Psoas muscle (tissue), 8 donors: Measurements from ENCODE around the gene FBXW12. TPM values are rescaled to one million over a fixed set of nuclear protein-coding genes. Genes with fewer than 3 reads are reported as not detected.

Experiments
- ATAC-seq, 4 donors: fragments of 200-7000 bp; cut with Tn5 transposase; one replicate each; pipeline ENCODE4 v1.9.1; 2020; ENCODE audit warnings: moderate library complexity in 3 of 4, mild to moderate bottlenecking in 2 of 4
- DNase-seq, 2 donors: peaks; one replicate each; pipeline ENCODE4 v3.0.0-alpha.2; 2020
- H3K27ac ChIP-seq: fragments of 200-600 bp; one replicate; pipeline ENCODE4 v1.8.0; 2022
- H3K27me3 ChIP-seq, 3 donors: fragments of 200-600 bp in 1 of 3; one replicate each; pipeline versions ENCODE4 v1.6.1 to v1.8.0; 2013 to 2022; ENCODE audit warnings: low read length in 2 of 3, mild to moderate bottlenecking in 2 of 3, moderate library complexity in 1 of 3; ENCODE audit not compliant: insufficient read depth in 3 of 3
- H3K36me3 ChIP-seq, 2 donors: fragments of 200-600 bp in 1 of 2; one replicate each; pipeline versions ENCODE4 v1.6.1 to v1.8.0; 2013 to 2022; ENCODE audit warnings: low read depth in 1 of 2, mild to moderate bottlenecking in 1 of 2, moderate library complexity in 1 of 2; ENCODE audit not compliant: insufficient read depth in 1 of 2
- H3K4me1 ChIP-seq: fragments of 200-600 bp; one replicate; pipeline ENCODE4 v1.8.0; 2022
- H3K4me3 ChIP-seq: fragments of 200-600 bp; one replicate; pipeline ENCODE4 v1.8.0; 2022; ENCODE audit warnings: mild to moderate bottlenecking
- H3K9me3 ChIP-seq: fragments of 200-600 bp; one replicate; pipeline ENCODE4 v1.8.0; 2022
- WGBS, 3 donors: extraction: QIAGEN DNeasy Blood & Tissue Kit; methylation state at CpG; one replicate each; pipeline versions ENCODE4 v1.1.6 to v1.1.7; 2013; 5-methylcytosine and 5-hydroxymethylcytosine counted together
- intact Hi-C, 2 donors: fragments of 100-400 bp; cut with DNase I; formaldehyde crosslinking; loops; one replicate each; pipeline versions ENCODE4 v1.11.0 to v1.14.2; 2022
- polyA plus RNA-seq, 3 donors: library from polyadenylated mRNA; stranded (reverse); fragments of 200-250 nt; gene quantifications; one replicate each; pipeline ENCODE4 v1.2.3, GENCODE V29; 2013
- total RNA-seq, 4 donors: library from RNA; stranded (reverse); fragmentation: NEBNext Ultra II Directional in 2 of 4; extraction: Animal tissue kit (Norgen Biotek cat#: 25700) in 2 of 4; gene quantifications; one replicate each; pipeline versions ENCODE4 v1.2.1 to v1.2.4, GENCODE V29; 2021 to 2023
- TF ChIP-seq, protein P1 (sequence below): fragments of 200-600 bp; IDR thresholded peaks from one replicate; pipeline ENCODE4 v1.8.0; 2022; ENCODE audit warnings: antibody characterized with exemption
- donor health status: healthy with polysubstance abuse.
- donor health status: DM: no; HTN: no; CAD: no; lungs with moderate emphysema.
- donor health status: Bipolar disorder and iron deficiency.
- donor health status: healthy.
- donor health status: DM: yes; HTN: yes; CAD: no.
- donor health status: DM: no; HTN: no; CAD: no.
- donor health status: DM: no; HTN: no; CAD: no.
- donor health status: DM: yes; HTN: yes; CAD: no.

Gene FBXW12
- total and polyA plus RNA-seq, 7 donors = 0.01 TPM; not detected in 6

DNA sequence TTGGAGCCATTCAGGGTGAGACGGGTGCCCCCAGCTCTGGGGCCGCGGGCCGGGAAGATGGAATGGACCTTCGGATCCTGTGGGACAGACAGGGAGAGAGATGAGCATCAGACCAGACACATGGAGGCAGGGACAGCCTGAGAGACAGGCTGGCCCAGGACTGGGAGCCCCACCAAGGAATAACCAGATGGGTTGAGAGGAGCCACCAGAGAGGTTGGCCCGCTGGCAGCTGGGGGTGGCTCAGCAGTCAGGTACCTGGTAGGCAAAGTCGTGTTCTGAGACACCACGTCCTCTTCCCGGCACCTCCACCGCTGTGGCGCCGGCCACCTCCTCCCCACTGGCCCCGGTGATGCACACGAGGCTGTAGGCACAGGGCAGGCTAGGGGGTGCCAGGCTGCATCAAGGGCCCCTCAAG is 44.1 kb downstream of the FBXW12 start:
- H3K36me3 ChIP-seq = no peaks in the 10 kb centered on the region
- no peaks in the 10 kb centered on the region for H3K4me1 ChIP-seq
- TF ChIP-seq, protein P1, sequence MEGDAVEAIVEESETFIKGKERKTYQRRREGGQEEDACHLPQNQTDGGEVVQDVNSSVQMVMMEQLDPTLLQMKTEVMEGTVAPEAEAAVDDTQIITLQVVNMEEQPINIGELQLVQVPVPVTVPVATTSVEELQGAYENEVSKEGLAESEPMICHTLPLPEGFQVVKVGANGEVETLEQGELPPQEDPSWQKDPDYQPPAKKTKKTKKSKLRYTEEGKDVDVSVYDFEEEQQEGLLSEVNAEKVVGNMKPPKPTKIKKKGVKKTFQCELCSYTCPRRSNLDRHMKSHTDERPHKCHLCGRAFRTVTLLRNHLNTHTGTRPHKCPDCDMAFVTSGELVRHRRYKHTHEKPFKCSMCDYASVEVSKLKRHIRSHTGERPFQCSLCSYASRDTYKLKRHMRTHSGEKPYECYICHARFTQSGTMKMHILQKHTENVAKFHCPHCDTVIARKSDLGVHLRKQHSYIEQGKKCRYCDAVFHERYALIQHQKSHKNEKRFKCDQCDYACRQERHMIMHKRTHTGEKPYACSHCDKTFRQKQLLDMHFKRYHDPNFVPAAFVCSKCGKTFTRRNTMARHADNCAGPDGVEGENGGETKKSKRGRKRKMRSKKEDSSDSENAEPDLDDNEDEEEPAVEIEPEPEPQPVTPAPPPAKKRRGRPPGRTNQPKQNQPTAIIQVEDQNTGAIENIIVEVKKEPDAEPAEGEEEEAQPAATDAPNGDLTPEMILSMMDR = no peak
- no peaks in the 10 kb centered on the region for H3K9me3 ChIP-seq
- intact Hi-C loops = no loop called here
- no peaks in the 10 kb centered on the region for H3K27me3 ChIP-seq
- H3K27ac ChIP-seq = no peak overlapping the region
- H3K4me3 ChIP-seq = no peak overlapping the region
- WGBS, 3 donors = 89 to 95% (median 90%) methylated on average over 14 of the region's 14 CpGs
- DNase-seq (peak; percentile 2 to 49), ATAC-seq (no peak)

DNA sequence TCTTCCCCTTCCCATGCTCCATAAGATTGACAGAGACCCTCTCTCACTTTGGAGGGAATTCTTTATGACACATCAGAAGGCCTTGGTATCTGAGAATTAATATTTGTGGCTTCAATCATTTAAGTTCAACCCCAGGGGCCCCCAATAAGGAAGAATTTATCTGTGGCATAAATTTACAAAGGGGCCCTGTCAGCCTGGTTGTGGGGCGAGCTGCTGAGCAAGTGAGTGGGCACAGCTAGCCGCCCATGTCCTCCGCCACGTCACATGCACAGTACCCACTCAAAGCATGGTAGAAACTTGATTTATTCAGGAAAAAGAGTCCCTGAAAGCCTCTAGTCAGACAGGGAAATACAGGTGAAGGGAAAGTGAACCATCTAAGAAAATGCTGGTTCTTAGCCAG is 44.5 kb downstream of the FBXW12 start:
- Histone ChIP-seq H3K4me1 (no peaks in the 10 kb centered on the region), H3K36me3 (no peaks in the 10 kb centered on the region), H3K27ac (no peak overlapping the region), H3K9me3 (no peaks in the 10 kb centered on the region), H3K4me3 (no peak overlapping the region), H3K27me3 (no peaks in the 10 kb centered on the region)
- 94 to 99% (median 96%) methylated on average over 4 of the region's 4 CpGs for WGBS, 3 donors
- ATAC-seq (no peak), DNase-seq (peak in 1 of 2 donors; percentile 1)
- TF ChIP-seq, protein P1 = no peak
- intact Hi-C loops = no loop called here

DNA sequence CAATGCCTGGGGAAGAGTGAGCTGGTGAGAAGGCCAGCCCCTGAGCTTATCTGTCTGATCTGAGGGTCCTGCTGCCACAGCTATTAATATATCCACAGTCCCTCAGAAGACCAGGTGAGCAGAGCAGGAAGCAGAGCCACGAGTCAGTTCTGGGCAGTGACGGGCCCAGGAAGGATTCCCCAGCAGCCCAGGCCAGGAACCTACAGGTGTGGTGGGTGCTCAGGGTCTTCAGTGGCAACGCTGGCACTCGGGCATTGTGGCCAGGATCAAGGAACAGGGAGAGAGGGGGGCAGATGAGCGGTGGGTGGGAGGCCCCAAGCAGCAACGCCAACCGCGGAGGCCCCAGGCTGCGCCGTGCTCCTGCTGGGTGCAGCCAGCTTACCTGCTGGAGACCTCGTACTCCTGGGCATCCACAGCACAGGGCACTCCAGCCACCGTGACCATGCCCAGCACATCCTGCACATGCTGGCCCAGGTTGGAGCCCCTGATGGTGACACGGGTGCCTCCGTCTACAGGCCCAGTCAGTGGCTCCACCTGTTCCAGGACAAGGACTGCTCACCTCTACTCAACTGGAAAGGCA is 45.6 kb downstream of the FBXW12 start:
- WGBS, 3 donors = 91 to 94% (median 92%) methylated on average over 14 of the region's 14 CpGs
- no peak overlapping the region for H3K27ac ChIP-seq
- no peak overlapping the region for H3K4me3 ChIP-seq
- DNase-seq = peak; percentile 3 to 39
- intact Hi-C loops = no loop called here
- no peaks in the 10 kb centered on the region for H3K4me1 ChIP-seq
- ATAC-seq = no peak
- TF ChIP-seq, protein P1 = no peak
- no peaks in the 10 kb centered on the region for H3K9me3 ChIP-seq
- H3K27me3 ChIP-seq = peaks cover 0 to 9% (median 0%) of the 10 kb centered on the region in 3 donors
- no peaks in the 10 kb centered on the region for H3K36me3 ChIP-seq

DNA sequence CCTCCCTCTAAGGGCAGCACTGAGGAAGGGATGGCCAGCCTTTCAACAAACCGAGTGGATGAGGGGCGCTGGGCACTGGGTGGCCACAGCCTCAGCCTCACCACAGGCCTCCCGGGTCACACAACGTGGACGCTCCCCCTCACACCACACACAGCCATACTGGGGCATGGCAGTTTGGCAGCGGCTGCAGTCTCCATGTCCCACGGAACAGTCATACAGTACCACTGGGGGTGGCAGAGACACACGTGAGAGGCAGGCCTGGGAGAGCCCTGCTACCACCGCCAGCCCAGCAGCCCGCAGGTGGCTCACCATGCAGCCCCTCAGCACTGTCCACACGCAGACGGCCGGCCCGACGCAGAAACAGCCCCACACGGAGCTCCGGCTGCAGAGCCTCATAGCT is 46.1 kb downstream of the FBXW12 start:
- intact Hi-C loops = no loop called here
- no peaks in the 10 kb centered on the region for H3K36me3 ChIP-seq
- H3K4me3 ChIP-seq = no peak overlapping the region
- DNase-seq (peak in 1 of 2 donors; percentile 19), ATAC-seq (no peak)
- no peaks in the 10 kb centered on the region for H3K9me3 ChIP-seq
- peaks cover 0 to 15% (median 0%) of the 10 kb centered on the region in 3 donors for H3K27me3 ChIP-seq
- TF ChIP-seq, protein P1 = no peak
- 89 to 98% (median 89%) methylated on average over 17 of the region's 17 CpGs for WGBS, 3 donors
- no peaks in the 10 kb centered on the region for H3K4me1 ChIP-seq
- H3K27ac ChIP-seq = no peak overlapping the region

DNA sequence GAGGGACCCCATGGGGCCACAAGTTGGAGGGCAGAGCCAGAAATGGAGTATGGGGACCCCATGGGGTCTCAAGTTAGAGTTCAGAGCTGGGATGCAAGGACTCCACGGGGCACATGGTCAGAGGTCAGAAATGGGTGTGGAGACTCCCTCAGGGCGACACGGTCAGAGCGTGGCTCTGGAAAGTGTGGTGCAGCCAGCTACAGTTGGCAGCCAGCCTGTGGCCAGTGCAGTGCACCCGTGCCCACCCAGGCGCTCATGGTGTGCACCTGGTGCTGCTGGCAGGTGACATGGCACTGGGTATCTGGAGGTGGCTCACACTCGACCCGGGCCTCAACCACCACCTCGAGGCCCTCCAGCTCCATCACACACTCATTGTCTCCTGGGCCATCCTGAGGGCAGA is 46.6 kb downstream of the FBXW12 start:
- TF ChIP-seq, protein P1 = no peak
- 67 to 85% (median 72%) methylated on average over 9 of the region's 9 CpGs for WGBS, 3 donors
- ATAC-seq (no peak), DNase-seq (no peak)
- no peaks in the 10 kb centered on the region for H3K4me1 ChIP-seq
- no peak overlapping the region for H3K27ac ChIP-seq
- peaks cover 0 to 16% (median 0%) of the 10 kb centered on the region in 3 donors for H3K27me3 ChIP-seq
- intact Hi-C loops = no loop called here
- H3K36me3 ChIP-seq = no peaks in the 10 kb centered on the region
- H3K4me3 ChIP-seq = no peak overlapping the region
- no peaks in the 10 kb centered on the region for H3K9me3 ChIP-seq
